Measurements from ENCODE around the gene LRRC4B.

GRCh38 chr19:50569938-50570540, 1.8 kb upstream of the LRRC4B start:
- TF ChIP-seq ZNF431 (CRISPR knock-in tag; IDR thresholded peaks at IDR 0.05; ENCODE audit: borderline replicate concordance, low read depth) (no peak), DDIT3 (CRISPR knock-in tag; IDR thresholded peaks at IDR 0.05) (no peak), MYC (CRISPR knock-in tag; IDR thresholded peaks at IDR 0.05; ENCODE audit: borderline replicate concordance) (no peak), ZNF329 (CRISPR knock-in tag; IDR thresholded peaks at IDR 0.05; ENCODE audit: low read depth) (no peak), SMAD3 (CRISPR knock-in tag; IDR thresholded peaks at IDR 0.05) (no peak), ZBTB40 (IDR thresholded peaks at IDR 0.05) (no peak), ZBTB40 (CRISPR knock-in tag; IDR thresholded peaks at IDR 0.05) (no peak)

Measured in HepG2 (cell line).